Upper lobe of left lung (tissue), 6 donors: Measurements from ENCODE around the gene INPP5D. TPM values are rescaled to one million over a fixed set of nuclear protein-coding genes. Genes with fewer than 3 reads are reported as not detected.

Source experiments
- ATAC-seq, 2 donors: fragments of 200-7000 bp; cut with Tn5 transposase; one replicate each; pipeline ENCODE4 v1.9.1; 2022; ENCODE audit warnings: mild to moderate bottlenecking in 2 of 2, moderate library complexity in 2 of 2; ENCODE audit not compliant: low FRiP score in 2 of 2
- DNase-seq, 2 donors: peaks; one replicate each; pipeline ENCODE4 v3.0.0-alpha.2; 2019 to 2020
- H3K27ac ChIP-seq, 4 donors: fragments of 200-600 bp; sonication (generic); one replicate each; pipeline ENCODE4 v1.5.1; 2016 to 2019
- H3K27me3 ChIP-seq, 4 donors: fragments of 200-600 bp; sonication (generic); one replicate each; pipeline ENCODE4 v1.5.1; 2017 to 2019
- H3K36me3 ChIP-seq, 4 donors: fragments of 200-600 bp; sonication (generic); one replicate each; pipeline ENCODE4 v1.5.1; 2016 to 2019
- H3K4me1 ChIP-seq, 4 donors: fragments of 200-600 bp; sonication (generic); one replicate each; pipeline ENCODE4 v1.5.1; 2018 to 2019
- H3K4me3 ChIP-seq, 4 donors: fragments of 200-600 bp; sonication (generic); one replicate each; pipeline ENCODE4 v1.5.1; 2017 to 2019; ENCODE audit warnings: mild to moderate bottlenecking in 2 of 4, moderate library complexity in 1 of 4
- H3K9me3 ChIP-seq, 4 donors: fragments of 200-600 bp; sonication (generic); one replicate each; pipeline ENCODE4 v1.5.1; 2018 to 2019
- CTCF ChIP-seq, 6 experiments: fragments of 450-650 bp in 4 of 6; fragments of 200-600 bp in 2 of 6; sonication (generic) in 2 of 6; IDR thresholded peaks; one replicate each; pipeline ENCODE4 v1.5.1; 2016 to 2019; ENCODE audit warnings: antibody characterized with exemption in 6 of 6
- EP300 ChIP-seq, 4 donors: sonication (generic); formaldehyde crosslinking; IDR thresholded peaks; one replicate each; pipeline ENCODE4 v1.5.1; 2017; ENCODE audit warnings: antibody characterized with exemption in 4 of 4, control low read depth in 2 of 4
- POLR2A ChIP-seq, 4 donors: fragments of 450-650 bp; IDR thresholded peaks; one replicate each; pipeline ENCODE4 v1.5.1; 2016 to 2017; ENCODE audit warnings: antibody characterized with exemption in 4 of 4, mild to moderate bottlenecking in 2 of 4
- POLR2AphosphoS5 ChIP-seq, 2 donors: sonication (generic); formaldehyde crosslinking; IDR thresholded peaks; one replicate each; pipeline ENCODE4 v1.5.1; 2017; ENCODE audit warnings: antibody characterized with exemption in 2 of 2
- WGBS, 2 donors: methylation state at CpG; one replicate each; pipeline ENCODE4 v1.1.5; 2017 to 2018; 5-methylcytosine and 5-hydroxymethylcytosine counted together
- total RNA-seq, 6 donors: library from RNA; depleted of rRNA in 4 of 6; stranded (reverse); fragments of >200 nt in 4 of 6; gene quantifications; one replicate each; pipeline versions ENCODE4 v1.1.0 to v1.2.1, GENCODE V29; 2016 to 2021
- donor health status: DM: no; HTN: no; CAD: no; lungs with moderate emphysema.
- donor health status: DM: no; HTN: yes; CAD: no; lungs with severe emphysema.

The INPP5D gene
- total RNA-seq, 6 donors from 2014 or later: 17.6 to 243 (median 31.7) TPM

DNA sequence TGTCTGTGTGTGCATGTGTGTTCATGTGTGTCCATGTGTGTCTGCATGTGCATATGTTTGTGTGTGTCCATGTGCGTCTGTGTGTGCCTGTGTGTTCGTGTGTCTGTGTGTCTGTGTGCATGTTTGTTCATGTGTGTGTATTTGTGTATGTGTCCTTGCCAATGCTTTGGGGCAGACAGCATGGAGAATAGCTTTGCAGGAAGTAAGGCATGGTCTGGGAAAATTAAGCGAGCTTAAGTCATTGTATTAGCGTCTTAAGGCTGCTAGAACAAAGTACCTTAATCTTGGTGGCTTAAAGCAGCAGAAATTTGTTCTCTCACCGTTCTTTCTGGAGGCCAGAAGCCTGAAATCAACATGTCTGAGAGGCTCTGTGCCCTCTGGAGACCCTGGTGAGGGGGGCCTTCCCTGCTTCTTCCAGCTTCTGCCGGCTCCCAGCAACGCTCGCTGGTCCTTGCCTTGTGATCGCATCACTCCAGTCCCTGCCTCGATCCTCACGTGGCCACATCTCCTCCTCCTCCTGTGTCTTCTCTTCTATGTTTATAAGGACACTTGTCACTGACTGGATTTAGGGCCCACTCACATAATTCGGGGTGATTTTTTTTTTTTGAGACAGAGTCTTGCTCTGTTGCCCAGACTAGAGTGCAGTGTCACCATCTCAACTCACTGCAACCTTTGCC is 23.8 kb upstream of the INPP5D start:
- no peaks in the 10 kb centered on the region for H3K36me3 ChIP-seq
- no peak for DNase-seq
- no peak for ATAC-seq
- TF ChIP-seq CTCF (IDR thresholded peaks at IDR 0.05) (no peak), POLR2AphosphoS5 (IDR thresholded peaks at IDR 0.05) (no peak), POLR2A (IDR thresholded peaks at IDR 0.05) (no peak), EP300 (IDR thresholded peaks at IDR 0.05) (no peak)
- H3K9me3 ChIP-seq: no peaks in the 10 kb centered on the region
- no peaks in the 10 kb centered on the region for H3K4me1 ChIP-seq
- no peaks in the 10 kb centered on the region for H3K27me3 ChIP-seq
- H3K4me3 ChIP-seq: no peak overlapping the region
- 78 to 88% methylated on average over 12 of the region's 12 CpGs for WGBS, 2 donors
- H3K27ac ChIP-seq: no peak overlapping the region

DNA sequence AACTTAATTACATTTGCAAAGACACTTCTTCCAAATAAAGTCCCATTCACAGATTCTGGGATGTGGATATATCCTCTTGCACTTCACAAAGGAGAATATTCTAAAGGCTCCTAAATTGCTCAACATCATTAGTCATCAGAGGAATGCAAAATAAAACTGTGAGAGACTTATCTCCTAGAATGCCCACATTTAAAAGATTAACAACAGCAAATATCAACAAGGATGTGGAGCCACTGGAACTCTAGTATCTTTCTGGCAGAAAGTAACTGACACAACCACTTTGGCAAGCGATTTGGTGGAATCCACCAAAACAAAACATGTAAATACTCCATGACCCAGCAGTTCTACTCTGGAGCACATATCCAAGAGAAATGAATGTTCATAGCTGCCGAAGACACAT is 23.1 kb upstream of the INPP5D start:
- DNase-seq (no peak), ATAC-seq (no peak)
- Histone ChIP-seq H3K27ac (no peak overlapping the region), H3K36me3 (no peaks in the 10 kb centered on the region), H3K4me3 (no peak overlapping the region), H3K27me3 (no peaks in the 10 kb centered on the region), H3K4me1 (no peaks in the 10 kb centered on the region), H3K9me3 (no peaks in the 10 kb centered on the region)
- 81 to 85% methylated on average over 2 of the region's 2 CpGs for WGBS, 2 donors
- TF ChIP-seq EP300 (IDR thresholded peaks at IDR 0.05): no peak
- no peak for TF ChIP-seq POLR2A (IDR thresholded peaks at IDR 0.05)
- no peak for TF ChIP-seq POLR2AphosphoS5 (IDR thresholded peaks at IDR 0.05)
- TF ChIP-seq CTCF (IDR thresholded peaks at IDR 0.05): no peak

DNA sequence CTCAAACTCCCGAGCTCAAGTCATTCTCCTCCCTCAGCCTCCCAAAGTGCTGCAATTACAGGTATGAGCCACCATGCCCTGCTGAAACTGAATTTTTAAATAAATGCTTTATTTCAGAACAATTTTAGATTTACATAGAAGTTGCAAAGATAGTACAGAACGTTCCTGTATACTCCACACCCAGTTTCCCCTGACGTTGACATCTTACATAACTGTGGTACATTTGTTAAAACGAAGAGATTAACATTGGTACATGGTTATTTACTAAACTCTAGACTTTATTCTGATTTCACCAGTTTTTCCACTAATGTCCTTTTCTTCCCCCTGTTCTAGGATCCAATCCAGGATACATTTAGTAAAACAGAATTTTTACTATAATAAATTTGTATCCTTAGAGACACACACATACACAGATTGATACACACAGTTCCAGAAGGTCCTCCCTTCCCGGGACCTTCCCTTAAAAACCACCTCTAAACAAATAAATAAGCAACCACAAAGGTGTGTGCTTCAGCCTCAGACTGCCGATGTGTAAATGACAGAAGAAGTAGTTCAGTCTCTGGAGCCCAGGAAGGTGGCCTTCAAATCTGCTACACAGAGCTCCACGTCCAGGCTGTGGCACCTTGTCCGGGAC is 20.8 kb upstream of the INPP5D start:
- no peaks in the 10 kb centered on the region for H3K4me1 ChIP-seq
- H3K27ac ChIP-seq: no peak overlapping the region
- TF ChIP-seq EP300 (IDR thresholded peaks at IDR 0.05) (no peak), CTCF (IDR thresholded peaks at IDR 0.05) (no peak), POLR2A (IDR thresholded peaks at IDR 0.05) (no peak), POLR2AphosphoS5 (IDR thresholded peaks at IDR 0.05) (no peak)
- no peaks in the 10 kb centered on the region for H3K27me3 ChIP-seq
- WGBS, 2 donors: 75 to 83% methylated on average over 7 to 8 of the region's 8 CpGs
- ATAC-seq (no peak), DNase-seq (no peak)
- no peaks in the 10 kb centered on the region for H3K9me3 ChIP-seq
- no peak overlapping the region for H3K4me3 ChIP-seq
- no peaks in the 10 kb centered on the region for H3K36me3 ChIP-seq

- H3K4me1 ChIP-seq: no peaks in the 10 kb centered on the region
- no peak for TF ChIP-seq POLR2AphosphoS5 (IDR thresholded peaks at IDR 0.05)
- no peak for TF ChIP-seq EP300 (IDR thresholded peaks at IDR 0.05)
- no peak for TF ChIP-seq POLR2A (IDR thresholded peaks at IDR 0.05)
- no peak for TF ChIP-seq CTCF (IDR thresholded peaks at IDR 0.05)
- no peak for ATAC-seq
- H3K27ac ChIP-seq: no peak overlapping the region
- H3K9me3 ChIP-seq: no peaks in the 10 kb centered on the region
- 86 to 97% methylated on average over 8 to 10 of the region's 10 CpGs for WGBS, 2 donors
- H3K27me3 ChIP-seq: no peaks in the 10 kb centered on the region
- no peak overlapping the region for H3K4me3 ChIP-seq
- no peak for DNase-seq
- H3K36me3 ChIP-seq: no peaks in the 10 kb centered on the region
Observed at GRCh38 chr2:233039846-233040530, 20.2 kb upstream of the INPP5D start.
